ENCODE data around the gene ARHGAP6.

DNA sequence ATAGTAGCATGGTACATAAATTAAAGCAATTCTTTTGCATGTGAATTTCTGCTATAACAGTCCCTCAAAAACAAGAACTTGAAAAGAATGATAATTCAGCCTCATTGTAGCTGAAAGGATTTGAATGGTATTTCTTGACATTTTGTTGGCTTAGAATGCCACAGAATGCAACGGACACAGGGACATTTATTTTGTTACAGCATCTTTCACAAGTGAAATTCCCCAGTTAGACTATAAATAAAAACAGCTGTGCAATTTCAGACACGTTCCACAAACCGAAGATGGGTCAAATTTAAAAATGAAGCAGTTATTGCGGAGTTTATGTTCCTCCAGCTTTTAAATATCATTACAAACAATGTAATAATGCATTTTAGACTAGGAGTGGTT is 455.3 kb downstream of the ARHGAP6 start:
- no peak for TF ChIP-seq ZNF589 (CRISPR knock-in tag; IDR thresholded peaks at IDR 0.05; ENCODE audit: low read depth)
- TF ChIP-seq, protein P1, sequence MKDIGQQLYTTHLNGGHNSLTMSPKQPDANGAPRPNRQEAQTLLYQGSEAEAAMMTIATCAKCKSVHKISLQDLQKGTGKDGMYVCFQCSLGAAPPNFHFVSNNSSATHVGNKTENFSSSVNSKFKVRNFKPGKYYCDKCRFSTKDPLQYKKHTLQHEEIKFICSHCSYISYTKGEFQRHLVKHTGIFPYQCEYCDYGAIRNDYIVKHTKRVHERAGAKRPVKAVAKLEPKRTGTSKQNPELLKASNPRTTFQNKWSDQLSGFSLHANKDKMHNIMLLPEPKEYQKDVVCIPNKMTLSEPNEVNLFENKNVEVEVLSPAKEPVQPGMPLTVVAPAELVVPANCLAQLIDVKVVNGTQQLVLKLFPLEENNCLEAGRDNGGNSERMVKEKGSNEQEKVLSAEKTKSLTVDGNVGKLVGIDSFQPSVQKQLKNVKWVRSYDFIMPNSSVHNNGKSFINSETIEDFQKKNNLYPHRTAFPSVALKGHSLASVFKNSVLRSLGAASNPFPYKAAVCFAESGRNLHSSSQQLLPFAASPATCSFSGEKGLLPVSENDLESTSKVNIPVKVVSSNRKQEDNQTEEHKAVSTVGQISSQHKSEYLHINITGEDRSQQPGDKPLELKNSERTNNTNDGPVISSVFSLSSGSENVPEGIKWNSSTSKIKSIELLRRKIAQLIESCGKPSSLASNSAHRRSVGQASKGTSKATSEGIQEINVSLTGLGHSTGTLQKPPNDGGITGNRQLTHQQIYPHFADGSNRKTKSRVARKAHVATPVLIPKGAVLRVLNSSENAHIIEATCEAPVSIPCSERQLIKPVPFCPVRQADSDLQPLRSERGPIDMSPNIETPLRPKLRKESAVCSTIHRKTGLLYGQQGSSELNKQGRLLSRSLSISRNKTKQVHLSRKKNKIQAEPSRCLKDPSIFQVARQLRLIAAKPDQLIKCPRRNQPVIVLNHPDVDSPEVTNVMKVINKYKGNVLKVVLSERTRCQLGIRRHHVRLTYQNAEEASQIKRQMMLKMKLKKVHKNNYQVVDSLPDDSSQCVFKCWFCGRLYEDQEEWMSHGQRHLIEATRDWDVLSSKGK (CRISPR knock-in tag; IDR thresholded peaks at IDR 0.05) = no peak
- no peak for TF ChIP-seq HDAC6 (IDR thresholded peaks at IDR 0.05; ENCODE audit: low read depth, low read length)
- no peak for TF ChIP-seq BHLHE40 (IDR thresholded peaks at IDR 0.05; ENCODE audit: low read length)
- TF ChIP-seq, protein P2, sequence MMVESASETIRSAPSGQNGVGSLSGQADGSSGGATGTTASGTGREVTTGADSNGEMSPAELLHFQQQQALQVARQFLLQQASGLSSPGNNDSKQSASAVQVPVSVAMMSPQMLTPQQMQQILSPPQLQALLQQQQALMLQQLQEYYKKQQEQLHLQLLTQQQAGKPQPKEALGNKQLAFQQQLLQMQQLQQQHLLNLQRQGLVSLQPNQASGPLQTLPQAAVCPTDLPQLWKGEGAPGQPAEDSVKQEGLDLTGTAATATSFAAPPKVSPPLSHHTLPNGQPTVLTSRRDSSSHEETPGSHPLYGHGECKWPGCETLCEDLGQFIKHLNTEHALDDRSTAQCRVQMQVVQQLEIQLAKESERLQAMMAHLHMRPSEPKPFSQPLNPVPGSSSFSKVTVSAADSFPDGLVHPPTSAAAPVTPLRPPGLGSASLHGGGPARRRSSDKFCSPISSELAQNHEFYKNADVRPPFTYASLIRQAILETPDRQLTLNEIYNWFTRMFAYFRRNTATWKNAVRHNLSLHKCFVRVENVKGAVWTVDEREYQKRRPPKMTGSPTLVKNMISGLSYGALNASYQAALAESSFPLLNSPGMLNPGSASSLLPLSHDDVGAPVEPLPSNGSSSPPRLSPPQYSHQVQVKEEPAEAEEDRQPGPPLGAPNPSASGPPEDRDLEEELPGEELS (CRISPR knock-in tag; IDR thresholded peaks at IDR 0.05; ENCODE audit: borderline replicate concordance) = no peak
- TF ChIP-seq TCF7L2 (IDR thresholded peaks at IDR 0.05; ENCODE audit: low read depth, low read length) = no peak
- TF ChIP-seq RFX1 (IDR thresholded peaks at IDR 0.05) = no peak
- no peak for TF ChIP-seq RAD21 (CRISPR knock-in tag; conservative IDR thresholded peaks at IDR 0.05 in 1 of 2, IDR thresholded peaks at IDR 0.05 in 1 of 2)
- TF ChIP-seq CBX5 (IDR thresholded peaks at IDR 0.05; ENCODE audit: borderline replicate concordance, low read depth) = no peak
- TF ChIP-seq SRF (CRISPR knock-in tag; IDR thresholded peaks at IDR 0.05) = no peak
- TF ChIP-seq, protein P3, sequence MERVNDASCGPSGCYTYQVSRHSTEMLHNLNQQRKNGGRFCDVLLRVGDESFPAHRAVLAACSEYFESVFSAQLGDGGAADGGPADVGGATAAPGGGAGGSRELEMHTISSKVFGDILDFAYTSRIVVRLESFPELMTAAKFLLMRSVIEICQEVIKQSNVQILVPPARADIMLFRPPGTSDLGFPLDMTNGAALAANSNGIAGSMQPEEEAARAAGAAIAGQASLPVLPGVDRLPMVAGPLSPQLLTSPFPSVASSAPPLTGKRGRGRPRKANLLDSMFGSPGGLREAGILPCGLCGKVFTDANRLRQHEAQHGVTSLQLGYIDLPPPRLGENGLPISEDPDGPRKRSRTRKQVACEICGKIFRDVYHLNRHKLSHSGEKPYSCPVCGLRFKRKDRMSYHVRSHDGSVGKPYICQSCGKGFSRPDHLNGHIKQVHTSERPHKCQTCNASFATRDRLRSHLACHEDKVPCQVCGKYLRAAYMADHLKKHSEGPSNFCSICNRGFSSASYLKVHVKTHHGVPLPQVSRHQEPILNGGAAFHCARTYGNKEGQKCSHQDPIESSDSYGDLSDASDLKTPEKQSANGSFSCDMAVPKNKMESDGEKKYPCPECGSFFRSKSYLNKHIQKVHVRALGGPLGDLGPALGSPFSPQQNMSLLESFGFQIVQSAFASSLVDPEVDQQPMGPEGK (CRISPR knock-in tag; IDR thresholded peaks at IDR 0.05; ENCODE audit: borderline replicate concordance) = no peak
